Spleen (tissue), 11 donors: ENCODE data around the gene CPA5. TPM values are rescaled to one million over a fixed set of nuclear protein-coding genes. Genes with fewer than 3 reads are reported as not detected.

Source experiments
- DNase-seq: peaks from one replicate; pipeline ENCODE4 v3.0.0-alpha.2; 2020
- H3K27ac ChIP-seq, 8 donors: fragments of 200-600 bp; sonication (generic) in 7 of 8; 1 replicate in 4 of 8; 2 replicates in 4 of 8; pipeline versions ENCODE4 v1.5.0 to v1.8.0; 2016 to 2021; ENCODE audit warnings: inconsistent platforms in 4 of 8, mild to moderate bottlenecking in 4 of 8, moderate library complexity in 1 of 8
- H3K27me3 ChIP-seq, 7 donors: fragments of 200-600 bp; sonication (generic) in 6 of 7; replicated peaks in 1 of 7; 1 replicate in 4 of 7; 2 replicates in 3 of 7; pipeline versions ENCODE4 v1.5.0 to v1.8.0; 2016 to 2021; ENCODE audit warnings: inconsistent platforms in 3 of 7, mild to moderate bottlenecking in 1 of 7
- H3K36me3 ChIP-seq, 6 donors: fragments of 200-600 bp; sonication (generic) in 5 of 6; 1 replicate in 4 of 6; 2 replicates in 2 of 6; pipeline versions ENCODE4 v1.5.0 to v1.8.0; 2016 to 2021; ENCODE audit warnings: inconsistent platforms in 2 of 6
- H3K4me1 ChIP-seq, 6 donors: fragments of 200-600 bp; sonication (generic) in 5 of 6; 1 replicate in 3 of 6; 2 replicates in 3 of 6; pipeline versions ENCODE4 v1.5.0 to v1.8.0; 2016 to 2021; ENCODE audit warnings: inconsistent platforms in 3 of 6
- H3K4me3 ChIP-seq, 8 donors: fragments of 200-600 bp; sonication (generic) in 7 of 8; 1 replicate in 4 of 8; 2 replicates in 4 of 8; pipeline versions ENCODE4 v1.5.0 to v1.8.0; 2016 to 2021; ENCODE audit warnings: inconsistent platforms in 4 of 8, mild to moderate bottlenecking in 4 of 8, moderate library complexity in 2 of 8
- H3K9me3 ChIP-seq, 8 donors: fragments of 200-600 bp; sonication (generic) in 7 of 8; 1 replicate in 4 of 8; 2 replicates in 4 of 8; pipeline versions ENCODE4 v1.5.0 to v1.8.0; 2016 to 2021; ENCODE audit warnings: inconsistent platforms in 4 of 8
- CTCF ChIP-seq, 11 experiments: fragments of 200-600 bp in 7 of 11; fragments of 450-650 bp in 4 of 11; sonication (generic) in 4 of 11; IDR thresholded peaks in 8 of 11; conservative IDR thresholded peaks in 3 of 11; 1 replicate in 7 of 11; 2 replicates in 4 of 11; pipeline versions ENCODE4 v1.4.0 to v1.8.0; 2016 to 2021; ENCODE audit warnings: antibody characterized with exemption in 11 of 11, inconsistent platforms in 4 of 11, mild to moderate bottlenecking in 1 of 11
- POLR2A ChIP-seq, 3 donors: fragments of 450-650 bp; IDR thresholded peaks; one replicate each; pipeline ENCODE4 v1.5.1; 2017; ENCODE audit warnings: antibody characterized with exemption in 3 of 3, mild to moderate bottlenecking in 1 of 3
- POLR2AphosphoS5 ChIP-seq, 3 donors: sonication (generic); formaldehyde crosslinking; IDR thresholded peaks; one replicate each; pipeline ENCODE4 v1.5.1; 2017; ENCODE audit warnings: antibody characterized with exemption in 3 of 3
- WGBS, 5 donors: extraction: QIAGEN DNeasy Blood & Tissue Kit in 3 of 5; methylation state at CpG; one replicate each; pipeline versions ENCODE4 v1.1.5 to v1.1.7; 2013 to 2018; 5-methylcytosine and 5-hydroxymethylcytosine counted together
- intact Hi-C: fragments of 100-400 bp; cut with DNase I; formaldehyde crosslinking; loops from one replicate; pipeline ENCODE4 v1.15.0; 2023; ENCODE audit warnings: low total_unique reads
- polyA plus RNA-seq, 3 donors: library from polyadenylated mRNA; stranded (reverse); fragments of 200-250 nt; gene quantifications; one replicate each; pipeline ENCODE4 v1.2.1, GENCODE V29; 2013
- total RNA-seq, 7 donors: library from RNA; depleted of rRNA in 3 of 7; stranded (reverse); fragments of >200 nt in 3 of 7; fragmentation: NEBNext Ultra II Directional in 4 of 7; extraction: Animal tissue kit (Norgen Biotek cat#: 25700) in 4 of 7; gene quantifications; one replicate each; pipeline versions ENCODE4 v1.1.0 to v1.2.1, GENCODE V29; 2016 to 2021
- donor health status: healthy with polysubstance abuse.
- donor health status: DM: no; HTN: no; CAD: no; lungs with moderate emphysema.
- donor health status: DM: no; HTN: no; CAD: no.
- donor health status: Bipolar disorder and iron deficiency.
- donor health status: healthy.
- donor health status: DM: no; HTN: no; CAD: no.
- donor health status: DM: yes; HTN: yes; CAD: no.

The CPA5 gene
- total and polyA plus RNA-seq, 10 donors, result 0.26 to 3.6 (median 0.45) TPM; not detected in 6

GRCh38 chr7:130341882-130342281 is 2.7 kb upstream of the CPA5 start:
- H3K27ac ChIP-seq, result no peak overlapping the region
- intact Hi-C loops, result no loop called here
- TF ChIP-seq POLR2AphosphoS5 (IDR thresholded peaks at IDR 0.05) (no peak), CTCF (IDR thresholded peaks at IDR 0.05 in 8 of 11, conservative IDR thresholded peaks at IDR 0.05 in 3 of 11) (no peak), POLR2A (IDR thresholded peaks at IDR 0.05) (no peak)
- H3K36me3 ChIP-seq, result no peaks in the 10 kb centered on the region
- DNase-seq, result no peak
- peaks cover 0 to 5% (median 0%) of the 10 kb centered on the region in 8 donors for H3K9me3 ChIP-seq
- no peaks in the 10 kb centered on the region for H3K4me1 ChIP-seq
- 91 to 94% (median 94%) methylated on average over 4 of the region's 4 CpGs for WGBS, 5 donors
- H3K27me3 ChIP-seq, result no peaks in the 10 kb centered on the region
- no peak overlapping the region for H3K4me3 ChIP-seq

- H3K9me3 ChIP-seq, result peaks cover 0 to 5% (median 0%) of the 10 kb centered on the region in 8 donors
- no peaks in the 10 kb centered on the region for H3K27me3 ChIP-seq
- H3K36me3 ChIP-seq, result no peaks in the 10 kb centered on the region
- TF ChIP-seq POLR2AphosphoS5 (IDR thresholded peaks at IDR 0.05) (no peak), POLR2A (IDR thresholded peaks at IDR 0.05) (no peak), CTCF (IDR thresholded peaks at IDR 0.05 in 8 of 11, conservative IDR thresholded peaks at IDR 0.05 in 3 of 11) (no peak)
- no peak overlapping the region for H3K4me3 ChIP-seq
- H3K27ac ChIP-seq, result no peak overlapping the region
- WGBS, 5 donors, result 90 to 96% (median 94%) methylated on average over 3 of the region's 3 CpGs
- intact Hi-C loops, result no loop called here
- no peak for DNase-seq
- H3K4me1 ChIP-seq, result no peaks in the 10 kb centered on the region
Observed at GRCh38 chr7:130342701-130343380, 1.8 kb upstream of the CPA5 start.

GRCh38 chr7:130345136-130345535 is 520 bp downstream of the CPA5 start:
- no peak overlapping the region for H3K27ac ChIP-seq
- H3K9me3 ChIP-seq, result peaks cover 0 to 5% (median 0%) of the 10 kb centered on the region in 8 donors
- intact Hi-C loops, result no loop called here
- DNase-seq, result no peak
- TF ChIP-seq POLR2AphosphoS5 (IDR thresholded peaks at IDR 0.05) (no peak), CTCF (IDR thresholded peaks at IDR 0.05 in 8 of 11, conservative IDR thresholded peaks at IDR 0.05 in 3 of 11) (no peak), POLR2A (IDR thresholded peaks at IDR 0.05) (no peak)
- H3K27me3 ChIP-seq, result no peaks in the 10 kb centered on the region
- peaks cover 0 to 4% (median 2%) of the 10 kb centered on the region in 6 donors for H3K4me1 ChIP-seq
- H3K4me3 ChIP-seq, result no peak overlapping the region
- WGBS, 5 donors, result 65 to 87% (median 81%) methylated on average over 8 of the region's 8 CpGs
- no peaks in the 10 kb centered on the region for H3K36me3 ChIP-seq

GRCh38 chr7:130345725-130346124 is 1.1 kb downstream of the CPA5 start:
- Histone ChIP-seq H3K4me3 (no peak overlapping the region), H3K27me3 (no peaks in the 10 kb centered on the region), H3K4me1 (peaks cover 0 to 10% (median 8%) of the 10 kb centered on the region in 6 donors), H3K9me3 (peaks cover 0 to 5% (median 0%) of the 10 kb centered on the region in 8 donors), H3K27ac (no peak overlapping the region), H3K36me3 (no peaks in the 10 kb centered on the region)
- DNase-seq, result no peak
- TF ChIP-seq CTCF (IDR thresholded peaks at IDR 0.05 in 8 of 11, conservative IDR thresholded peaks at IDR 0.05 in 3 of 11) (no peak), POLR2AphosphoS5 (IDR thresholded peaks at IDR 0.05) (no peak), POLR2A (IDR thresholded peaks at IDR 0.05) (no peak)
- WGBS, 5 donors, result 70 to 96% (median 93%) methylated on average over 4 to 5 of the region's 5 CpGs
- intact Hi-C loops, result no loop called here
